ENCODE measurements around the gene GPR152. TPM values are rescaled to one million over a fixed set of nuclear protein-coding genes. Genes with fewer than 3 reads are reported as not detected.

Gene GPR152
- total RNA-seq, 1 experiment from 2014 or later: not detected

DNA sequence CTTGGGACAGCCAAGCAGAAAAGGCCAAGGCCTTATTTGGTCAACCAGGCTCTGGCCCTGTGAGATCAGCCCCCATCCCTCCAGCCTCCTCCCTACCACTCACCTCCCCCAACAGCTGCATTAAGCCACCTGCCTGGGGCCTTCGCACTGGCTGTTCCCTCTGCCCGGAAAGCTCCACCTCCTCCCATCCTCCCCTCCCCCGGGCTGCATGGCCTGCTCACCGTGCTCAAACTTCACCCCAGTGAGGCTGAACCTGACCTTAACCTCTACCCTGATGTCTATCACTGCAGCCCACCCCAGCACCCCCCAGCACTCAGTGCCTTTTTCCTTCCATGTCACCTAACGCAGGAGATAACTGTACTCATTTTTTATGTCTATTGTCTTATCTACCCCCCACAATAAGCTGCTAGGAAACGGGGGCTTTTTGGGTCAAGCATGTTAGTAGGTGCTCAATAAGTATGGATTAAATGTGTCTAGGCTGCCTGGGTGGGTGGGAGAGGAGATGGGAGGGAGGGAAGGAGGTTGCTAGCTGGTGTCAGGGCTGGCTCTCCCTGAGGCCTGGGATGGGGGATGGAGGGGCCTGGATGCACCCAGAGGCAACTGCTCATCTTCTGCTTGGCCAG lies 16.0 kb downstream of the GPR152 start:
- H4K5ac ChIP-seq (ENCODE audit: insufficient read length, low read depth, low read length): no peak overlapping the region
- H2BK12ac ChIP-seq (ENCODE audit: insufficient read length, low read depth, low read length): no peak overlapping the region
- H3K4me1 Mint-ChIP-seq: peaks cover 4 to 10% of the 10 kb centered on the region in 2 experiments
- H3K18ac ChIP-seq (ENCODE audit: insufficient read length, low read depth, low read length): peak overlapping the region; percentile 15
- H3K9ac ChIP-seq (ENCODE audit: extremely low read depth, insufficient read length, low read length): no peak overlapping the region
- no peak overlapping the region for H2BK5ac ChIP-seq (ENCODE audit: insufficient read length, low read length)
- H3K27me3 ChIP-seq (ENCODE audit: insufficient read depth, low read length): no peaks in the 10 kb centered on the region
- no peaks in the 10 kb centered on the region for H4K20me1 ChIP-seq (ENCODE audit: control insufficient read depth, insufficient read depth, insufficient read length)
- no peak overlapping the region for H2BK20ac ChIP-seq (ENCODE audit: low read depth, low read length, poor library complexity, severe bottlenecking)
- peak; percentile 85 for DNase-seq
- H3K23ac ChIP-seq (ENCODE audit: insufficient read length, low read depth, low read length): no peak overlapping the region
- H3K14ac ChIP-seq (ENCODE audit: insufficient read depth, low read length): peak overlapping the region; percentile 20; the same call in 1 of the 2 replicates
- peak overlapping the region in 1 of 2 experiments; percentile 25; a peak in 1 of 5 replicates for H3K4me3 Mint-ChIP-seq
- no peak overlapping the region for H3T11ph ChIP-seq (ENCODE audit: low read length)
- H3K56ac ChIP-seq (ENCODE audit: insufficient read length, low read depth, low read length): no peak overlapping the region
- H3K79me1 ChIP-seq (ENCODE audit: insufficient read depth, low read depth, low read length, poor library complexity, severe bottlenecking): no peaks in the 10 kb centered on the region
- no peaks in the 10 kb centered on the region; the same call in 1 of the 2 replicates for H3K27me3 Mint-ChIP-seq (ENCODE audit: low read depth)
- peaks cover 12 to 53% (median 49%) of the 10 kb centered on the region in 3 experiments; a peak in 6 of 7 replicates for H3K36me3 Mint-ChIP-seq (ENCODE audit: insufficient read depth in 1 of 3, low read depth in 3 of 3)
- no peak overlapping the region for H4K91ac ChIP-seq (ENCODE audit: insufficient read length, low read depth, low read length)
- peak overlapping the region; percentile 6 for H3K27ac ChIP-seq (ENCODE audit: insufficient read length, low read depth, low read length)
- no peaks in the 10 kb centered on the region for H3K79me2 ChIP-seq (ENCODE audit: insufficient read depth, low read length)
- no peaks in the 10 kb centered on the region; the same call in 1 of the 2 replicates for H3K4me1 ChIP-seq (ENCODE audit: insufficient read depth, low read length)
- H2BK15ac ChIP-seq (ENCODE audit: low read depth, low read length): no peak overlapping the region
- H4K8ac ChIP-seq (replicated peaks; ENCODE audit: insufficient read length, low read depth, low read length): no peak overlapping the region
- H3K4ac ChIP-seq (ENCODE audit: low read depth, low read length): no peak overlapping the region
- H2AFZ ChIP-seq (ENCODE audit: low read length): no peak overlapping the region
- H3K4me2 ChIP-seq (ENCODE audit: insufficient read depth, insufficient read length, low read length): no peak overlapping the region
- no peaks in the 10 kb centered on the region for H3K9me3 ChIP-seq (ENCODE audit: control insufficient read depth, low read depth, low read length)
- H3K9me3 Mint-ChIP-seq: no peaks in the 10 kb centered on the region
- no peak overlapping the region for H2AK5ac ChIP-seq (ENCODE audit: insufficient read length, low read length)
- H3K27ac Mint-ChIP-seq: peak overlapping the region; percentile 30 to 78 (median 69); a peak in 4 of 7 replicates
- no peaks in the 10 kb centered on the region for H3K23me2 ChIP-seq (ENCODE audit: insufficient read length, low read depth, low read length, poor library complexity, severe bottlenecking)
- WGBS (ENCODE audit: extremely low coverage, insufficient read length, low lambda C conversion rate): no CpG with 5 or more reads among the region's 6 CpGs
- H2BK120ac ChIP-seq (ENCODE audit: low read depth, low read length, poor library complexity, severe bottlenecking): no peak overlapping the region
- no peak for TF ChIP-seq CTCF (conservative IDR thresholded peaks at IDR 0.05)
